HG03045 (cell line): ENCODE results near the gene HOXA1.

ENCODE experiments used
- ATAC-seq: cut with Tn5 transposase; IDR thresholded peaks from one replicate; pipeline ENCODE4 v1.9.1; 2021; ENCODE audit warnings: mild to moderate bottlenecking, moderate library complexity; ENCODE audit not compliant: unreplicated experiment

Gene HOXA1

DNA sequence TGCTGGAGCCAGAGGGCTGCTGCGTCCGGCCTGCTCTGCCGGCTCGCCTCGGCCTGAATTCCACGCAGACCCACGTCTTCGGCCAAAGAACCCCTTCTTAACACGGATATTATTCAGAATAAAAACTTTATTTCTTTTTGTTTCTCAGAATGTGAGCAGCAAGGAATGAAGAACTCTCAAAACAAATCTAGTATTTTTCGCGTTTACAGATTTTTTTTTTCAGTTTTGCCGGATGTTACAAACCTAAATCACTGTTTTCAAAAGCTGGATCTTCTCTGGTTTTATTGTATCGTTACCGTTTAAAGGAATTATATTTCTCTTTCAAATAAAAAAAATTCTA is 11.1 kb upstream of the HOXA1 start:
- ATAC-seq, result no peak

DNA sequence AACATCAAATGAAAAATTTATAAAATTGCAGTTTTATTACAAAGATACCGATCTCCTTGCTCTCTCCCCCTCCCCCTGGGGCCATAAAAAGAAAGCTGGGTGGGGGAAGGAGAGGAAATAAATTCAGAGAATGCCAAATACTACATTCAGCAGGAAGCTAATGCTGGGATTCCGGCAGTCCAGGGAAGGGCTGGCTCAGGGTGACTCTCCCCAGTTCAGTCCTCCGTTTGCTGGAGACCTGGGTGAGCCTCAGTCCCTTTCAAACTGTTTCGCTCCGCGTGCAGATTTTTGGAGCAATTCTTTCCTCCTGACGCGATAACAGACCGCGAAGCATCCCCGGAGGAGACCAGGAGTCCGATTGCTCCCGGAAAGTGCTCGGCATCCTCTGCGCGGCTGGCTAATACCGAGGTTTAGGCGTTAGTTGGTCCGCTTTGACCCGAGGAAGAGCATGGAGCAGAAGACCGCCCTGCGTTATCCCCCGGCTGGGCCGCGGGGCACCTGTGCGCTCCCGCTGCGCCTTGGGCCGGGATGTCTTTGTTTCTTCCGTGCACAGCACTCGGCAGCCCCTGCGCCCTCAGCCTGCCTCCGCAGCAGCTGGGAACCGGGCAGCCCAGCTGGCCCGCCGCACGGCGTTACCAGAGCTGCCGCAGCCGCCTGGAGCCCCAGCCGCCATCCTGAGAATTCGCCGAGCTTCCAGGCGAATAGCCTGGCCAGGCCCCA is 10.5 kb upstream of the HOXA1 start:
- ATAC-seq, result no peak

- ATAC-seq, result no peak
Observed at GRCh38 chr7:27105301-27106031, 9.7 kb upstream of the HOXA1 start.

DNA sequence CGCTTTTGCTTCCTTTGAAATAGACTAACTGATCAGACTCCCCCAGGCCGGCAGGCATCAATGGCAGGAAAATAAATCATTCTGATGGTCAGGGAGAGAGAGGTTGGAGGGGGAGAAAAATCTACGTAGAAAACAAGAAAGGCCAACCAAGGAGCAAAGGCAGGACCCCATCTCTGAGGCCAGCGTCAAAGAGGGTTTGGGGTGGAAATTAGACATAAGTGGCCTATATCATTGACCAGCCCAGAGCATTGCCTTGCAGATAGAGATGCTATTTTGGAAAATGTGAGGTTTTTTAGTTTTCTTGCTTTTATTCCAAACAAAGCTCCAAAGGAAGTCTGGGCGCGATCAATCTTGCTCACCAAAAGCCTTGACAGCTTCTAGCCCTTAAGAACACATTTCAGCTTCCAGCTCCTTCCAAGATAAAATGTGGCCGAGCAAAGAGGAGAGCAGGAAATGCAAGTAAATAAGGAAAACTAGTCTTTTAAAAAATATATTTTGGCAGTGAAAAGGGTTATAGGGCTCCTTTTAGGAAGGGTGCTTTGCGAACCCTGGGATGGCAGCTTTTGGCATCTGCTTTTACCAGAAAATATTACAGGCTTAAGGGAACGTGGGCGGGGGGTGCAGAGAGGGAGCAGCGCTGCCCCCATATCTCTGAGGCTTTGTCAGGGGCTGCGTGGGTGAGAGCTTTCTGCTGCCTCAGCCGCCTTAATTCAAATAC is 8.7 kb upstream of the HOXA1 start:
- ATAC-seq, result no peak

DNA sequence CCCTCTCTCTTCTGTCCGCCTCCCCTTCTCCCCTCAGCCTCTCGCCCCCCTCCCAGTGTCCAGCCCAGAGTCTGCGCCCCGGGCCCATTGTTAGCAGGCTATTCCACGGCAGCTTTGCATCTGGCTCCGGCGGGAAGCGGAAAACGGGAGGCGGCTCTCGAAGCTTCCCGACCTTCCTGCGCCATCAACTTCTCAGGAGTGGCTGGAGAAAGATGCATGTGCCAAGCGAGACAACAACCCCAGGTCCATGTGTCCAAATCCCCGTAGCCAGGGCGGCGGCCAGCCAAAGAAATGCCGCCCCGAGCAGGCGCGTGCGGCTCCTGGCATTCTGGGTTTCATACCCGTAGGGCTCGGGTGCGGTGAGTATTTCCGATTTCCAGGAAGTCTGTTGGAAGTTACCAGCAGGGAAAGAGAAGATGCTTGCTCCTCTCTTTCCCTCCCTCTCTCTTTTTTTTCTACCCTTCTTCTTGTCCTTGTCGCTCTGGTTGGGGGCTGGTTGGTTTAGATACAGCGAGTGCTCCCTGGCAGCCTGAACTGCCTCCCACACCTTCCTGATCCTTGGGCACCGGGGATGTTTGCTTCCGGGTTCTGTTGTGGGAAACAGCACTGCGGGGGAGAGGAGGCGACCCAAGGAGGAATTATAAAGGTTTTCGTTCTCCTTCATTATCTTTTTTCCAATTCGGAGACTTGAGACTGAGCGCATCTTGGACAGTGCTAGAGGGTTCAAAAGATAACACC is 7.9 kb upstream of the HOXA1 start:
- ATAC-seq, result no peak

- no peak for ATAC-seq
Observed at GRCh38 chr7:27102581-27103442, 7.0 kb upstream of the HOXA1 start, which contains the start of gene HOXA2. HOXA2 (minus strand) TSS chr7:27102683; CDS start chr7:27102500, 183 bp downstream.

DNA sequence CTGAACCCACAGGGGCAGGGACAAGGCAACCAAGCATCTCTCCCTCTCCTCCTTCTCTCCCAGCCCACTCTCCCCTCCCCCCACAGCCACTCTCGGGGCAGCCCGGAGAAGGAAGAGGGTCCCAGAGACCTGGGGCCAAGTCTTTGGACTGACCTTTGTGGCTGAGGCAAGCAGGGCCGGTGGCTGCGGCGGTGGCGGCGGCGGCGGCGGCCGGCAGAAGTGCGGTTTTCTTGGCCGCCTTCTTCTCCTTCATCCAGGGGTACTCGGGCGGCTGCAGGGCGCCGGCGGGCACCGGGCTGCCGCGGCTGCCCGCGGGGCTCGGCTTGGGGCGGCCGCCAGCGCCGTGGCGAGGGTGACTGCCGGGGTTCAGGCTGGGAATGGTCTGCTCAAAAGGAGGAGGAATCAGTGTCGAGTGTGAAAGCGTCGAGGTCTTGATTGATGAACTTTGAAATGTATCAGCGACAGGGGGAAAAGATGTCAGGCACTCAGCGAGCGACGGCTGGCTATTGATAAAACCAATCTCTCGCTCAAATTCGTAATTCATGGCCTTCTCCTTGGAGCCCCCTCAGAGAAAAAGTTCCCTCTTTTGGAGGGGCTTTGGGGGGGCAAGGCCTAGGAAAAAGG is 6.3 kb upstream of the HOXA1 start:
- no peak for ATAC-seq

- ATAC-seq, result no peak
Observed at GRCh38 chr7:27101171-27101956, 5.6 kb upstream of the HOXA1 start.

- ATAC-seq, result no peak
Observed at GRCh38 chr7:27100694-27101170, 4.9 kb upstream of the HOXA1 start.

GRCh38 chr7:27099453-27100370 is 3.9 kb upstream of the HOXA1 start:
- ATAC-seq, result no peak

GRCh38 chr7:27098578-27099451 is 3.0 kb upstream of the HOXA1 start:
- ATAC-seq, result no peak

DNA sequence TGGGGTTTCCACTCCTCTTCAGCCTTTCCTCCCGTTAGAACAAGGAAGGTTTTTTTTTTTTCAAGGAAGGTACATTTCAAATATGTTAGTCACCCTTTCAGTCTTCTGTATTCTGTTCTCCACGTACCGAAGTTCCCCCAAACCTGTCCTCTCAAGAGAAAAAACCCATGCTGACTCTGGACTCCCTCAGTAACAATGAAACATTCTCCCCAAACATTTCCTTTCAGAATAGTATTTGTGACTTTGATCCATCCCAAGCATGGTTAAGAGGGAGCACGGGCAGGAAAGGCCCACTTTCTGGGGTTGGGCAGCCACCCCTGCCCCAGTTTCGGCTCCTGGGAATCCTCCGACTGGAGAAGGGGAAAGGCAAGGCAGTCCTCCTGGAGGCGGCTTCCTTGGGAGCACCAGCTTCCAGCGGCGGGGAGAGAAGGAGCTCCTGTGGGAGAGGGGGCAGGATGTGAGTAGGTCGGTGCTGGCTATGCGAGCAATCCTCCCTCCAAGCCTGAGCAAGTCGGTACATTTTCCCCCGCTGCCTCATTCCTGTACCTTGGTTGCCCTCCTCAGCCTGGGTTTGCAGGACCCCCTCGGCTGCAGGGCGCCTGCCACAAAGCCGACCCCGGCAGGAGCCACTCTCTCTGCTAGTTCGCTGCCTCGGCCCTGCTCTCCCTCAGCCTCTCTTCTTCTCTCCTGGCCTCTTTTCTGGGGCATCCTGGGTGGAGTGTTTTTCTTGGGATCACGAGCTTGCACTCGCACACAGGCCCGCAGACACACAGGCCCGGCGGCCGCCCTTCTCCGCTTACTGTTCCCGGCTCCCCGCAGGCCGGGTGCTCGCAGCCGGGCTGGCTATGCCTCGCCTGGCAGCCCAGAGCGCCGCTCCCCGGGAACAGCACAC is 2.1 kb upstream of the HOXA1 start:
- no peak for ATAC-seq

- ATAC-seq, result no peak
Observed at GRCh38 chr7:27096768-27097514, 1.1 kb upstream of the HOXA1 start.

- peak; percentile 4 for ATAC-seq
Observed at GRCh38 chr7:27095050-27095896, 527 bp downstream of the HOXA1 start.
